Suprapubic skin (tissue), 4 donors: ENCODE measurements around the gene DDC. TPM values are rescaled to one million over a fixed set of nuclear protein-coding genes. Genes with fewer than 3 reads are reported as not detected.
"Not testable (repeated sequence)": the region's sequence is repeated elsewhere in the genome, so short reads cannot be mapped to it uniquely, and the experiment has no call there.

Experiments
- DNase-seq, 2 donors: peaks; one replicate each; pipeline ENCODE4 v3.0.0-alpha.2; 2019; ENCODE audit warnings: low spot score in 2 of 2
- H3K27ac ChIP-seq: fragments of 200-600 bp; sonication (generic); one replicate; pipeline ENCODE4 v1.5.1; 2019
- H3K27me3 ChIP-seq: fragments of 200-600 bp; sonication (generic); one replicate; pipeline ENCODE4 v1.5.1; 2019
- H3K36me3 ChIP-seq: fragments of 200-600 bp; sonication (generic); one replicate; pipeline ENCODE4 v1.5.1; 2019
- H3K4me1 ChIP-seq: fragments of 200-600 bp; sonication (generic); one replicate; pipeline ENCODE4 v1.5.1; 2019
- H3K4me3 ChIP-seq: fragments of 200-600 bp; sonication (generic); one replicate; pipeline ENCODE4 v1.5.1; 2019; ENCODE audit warnings: mild to moderate bottlenecking
- H3K9me3 ChIP-seq: fragments of 200-600 bp; sonication (generic); one replicate; pipeline ENCODE4 v1.5.1; 2019
- EP300 ChIP-seq: sonication (generic); formaldehyde crosslinking; IDR thresholded peaks from one replicate; pipeline ENCODE4 v1.6.1; 2017; ENCODE audit warnings: antibody characterized with exemption
- POLR2A ChIP-seq, 2 donors: fragments of 450-650 bp; IDR thresholded peaks; one replicate each; pipeline ENCODE4 v1.6.1; 2017; ENCODE audit warnings: antibody characterized with exemption in 2 of 2, mild to moderate bottlenecking in 2 of 2, moderate library complexity in 2 of 2
- POLR2AphosphoS5 ChIP-seq, 3 donors: sonication (generic); formaldehyde crosslinking; IDR thresholded peaks; one replicate each; pipeline ENCODE4 v1.6.1; 2017; ENCODE audit warnings: antibody characterized with exemption in 3 of 3
- WGBS: methylation state at CpG from one replicate; pipeline ENCODE4 v1.1.5; 2018; 5-methylcytosine and 5-hydroxymethylcytosine counted together
- total RNA-seq, 4 donors: library from RNA; depleted of rRNA; stranded (reverse); fragments of >200 nt; gene quantifications; one replicate each; pipeline ENCODE4 v1.1.0, GENCODE V29; 2016
- TF ChIP-seq, protein P1 (sequence below), 2 donors: fragments of 200-600 bp in 1 of 2; fragments of 450-650 bp in 1 of 2; sonication (generic) in 1 of 2; IDR thresholded peaks; one replicate each; pipeline ENCODE4 v1.5.1; 2016 to 2019; ENCODE audit warnings: antibody characterized with exemption in 2 of 2, mild to moderate bottlenecking in 1 of 2, moderate library complexity in 1 of 2

Gene DDC
- total RNA-seq, 4 donors from 2014 or later, result 1.6 to 3.6 TPM; not detected in 2

DNA sequence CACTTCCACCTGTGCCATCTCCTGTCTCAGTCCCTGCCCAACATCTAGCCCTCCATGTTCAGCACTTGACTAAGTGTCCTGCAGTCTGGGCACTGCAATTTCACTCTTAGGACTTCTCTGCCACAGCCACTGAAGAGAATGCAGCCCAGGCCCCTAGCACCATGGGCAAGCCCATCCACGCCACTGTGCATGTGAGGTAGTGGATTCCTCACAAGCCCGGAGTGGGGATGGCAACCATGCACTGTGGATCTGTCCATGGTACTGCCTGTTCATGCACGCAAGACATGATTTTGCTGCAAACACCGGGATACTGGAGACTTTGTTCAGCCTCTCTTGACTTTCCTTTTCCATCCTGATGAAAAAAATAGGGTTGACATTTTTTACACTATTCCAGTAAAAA is 12.3 kb downstream of the DDC start:
- TF ChIP-seq EP300 (no peak), POLR2A (IDR thresholded peaks at IDR 0.05) (no peak), POLR2AphosphoS5 (IDR thresholded peaks at IDR 0.05) (no peak)
- TF ChIP-seq, protein P1, sequence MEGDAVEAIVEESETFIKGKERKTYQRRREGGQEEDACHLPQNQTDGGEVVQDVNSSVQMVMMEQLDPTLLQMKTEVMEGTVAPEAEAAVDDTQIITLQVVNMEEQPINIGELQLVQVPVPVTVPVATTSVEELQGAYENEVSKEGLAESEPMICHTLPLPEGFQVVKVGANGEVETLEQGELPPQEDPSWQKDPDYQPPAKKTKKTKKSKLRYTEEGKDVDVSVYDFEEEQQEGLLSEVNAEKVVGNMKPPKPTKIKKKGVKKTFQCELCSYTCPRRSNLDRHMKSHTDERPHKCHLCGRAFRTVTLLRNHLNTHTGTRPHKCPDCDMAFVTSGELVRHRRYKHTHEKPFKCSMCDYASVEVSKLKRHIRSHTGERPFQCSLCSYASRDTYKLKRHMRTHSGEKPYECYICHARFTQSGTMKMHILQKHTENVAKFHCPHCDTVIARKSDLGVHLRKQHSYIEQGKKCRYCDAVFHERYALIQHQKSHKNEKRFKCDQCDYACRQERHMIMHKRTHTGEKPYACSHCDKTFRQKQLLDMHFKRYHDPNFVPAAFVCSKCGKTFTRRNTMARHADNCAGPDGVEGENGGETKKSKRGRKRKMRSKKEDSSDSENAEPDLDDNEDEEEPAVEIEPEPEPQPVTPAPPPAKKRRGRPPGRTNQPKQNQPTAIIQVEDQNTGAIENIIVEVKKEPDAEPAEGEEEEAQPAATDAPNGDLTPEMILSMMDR (IDR thresholded peaks at IDR 0.05), result no peak

DNA sequence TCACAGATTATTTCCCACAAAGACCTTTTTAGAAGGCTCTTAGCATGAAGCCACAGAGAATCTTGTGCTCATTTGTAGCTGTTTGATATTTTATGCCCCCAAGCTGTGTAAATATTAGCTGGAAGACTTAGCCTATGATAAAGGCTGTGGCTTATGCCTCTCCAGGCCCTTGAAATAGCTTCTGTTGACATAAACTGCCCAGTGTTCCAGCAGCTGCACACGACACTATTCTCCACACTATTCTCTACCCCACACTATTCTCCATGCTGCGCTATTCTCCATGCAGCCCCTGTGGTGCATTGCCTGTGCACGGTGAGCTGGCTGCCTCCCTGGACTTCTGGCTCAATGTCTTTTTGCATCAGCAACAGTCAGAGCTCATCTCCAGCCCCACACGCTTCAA is 13.1 kb downstream of the DDC start:
- Histone ChIP-seq H3K27me3 (no peaks in the 10 kb centered on the region), H3K4me1 (peaks cover 3% of the 10 kb centered on the region), H3K27ac (no peak overlapping the region), H3K9me3 (no peaks in the 10 kb centered on the region), H3K36me3 (no peaks in the 10 kb centered on the region), H3K4me3 (no peak overlapping the region)
- no peak for DNase-seq
- WGBS, result 70% methylated on average over 4 of the region's 4 CpGs
- TF ChIP-seq EP300 (no peak), POLR2A (IDR thresholded peaks at IDR 0.05) (no peak), POLR2AphosphoS5 (IDR thresholded peaks at IDR 0.05) (no peak)
- TF ChIP-seq, protein P1 (IDR thresholded peaks at IDR 0.05), result no peak

More for the DNA sequence above, 12.3 kb downstream of the DDC start:
- Histone ChIP-seq H3K27me3 (no peaks in the 10 kb centered on the region), H3K27ac (no peak overlapping the region), H3K4me3 (no peak overlapping the region), H3K9me3 (no peaks in the 10 kb centered on the region), H3K36me3 (no peaks in the 10 kb centered on the region), H3K4me1 (peaks cover 3% of the 10 kb centered on the region)
- no peak for DNase-seq
- WGBS, result 18% methylated on average over 4 of the region's 4 CpGs

DNA sequence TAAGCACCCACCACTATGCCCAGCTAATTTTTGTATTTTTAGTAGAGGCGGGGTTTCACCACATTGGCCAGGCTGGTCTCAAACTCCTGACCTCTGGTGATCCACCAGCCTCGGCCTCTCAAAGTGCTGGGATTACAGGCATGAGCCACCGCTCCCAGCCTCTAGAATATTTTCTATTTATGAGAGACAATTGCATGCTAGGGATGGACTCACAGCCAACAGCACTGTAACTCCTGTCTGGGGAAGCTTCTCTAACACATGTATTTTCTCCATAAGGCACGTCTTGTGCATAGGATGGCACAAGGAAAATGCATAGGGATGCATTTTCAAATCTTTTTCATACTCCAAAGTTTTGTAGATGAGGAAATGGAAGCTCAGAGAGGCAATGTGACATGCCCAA is 19.6 kb downstream of the DDC start:
- H3K4me1 ChIP-seq, H3K36me3 ChIP-seq, H3K27me3 ChIP-seq, DNase-seq, H3K9me3 ChIP-seq, H3K27ac ChIP-seq, H3K4me3 ChIP-seq: not testable (repeated sequence)
- 88% methylated on average over 4 of the region's 4 CpGs for WGBS

DNA sequence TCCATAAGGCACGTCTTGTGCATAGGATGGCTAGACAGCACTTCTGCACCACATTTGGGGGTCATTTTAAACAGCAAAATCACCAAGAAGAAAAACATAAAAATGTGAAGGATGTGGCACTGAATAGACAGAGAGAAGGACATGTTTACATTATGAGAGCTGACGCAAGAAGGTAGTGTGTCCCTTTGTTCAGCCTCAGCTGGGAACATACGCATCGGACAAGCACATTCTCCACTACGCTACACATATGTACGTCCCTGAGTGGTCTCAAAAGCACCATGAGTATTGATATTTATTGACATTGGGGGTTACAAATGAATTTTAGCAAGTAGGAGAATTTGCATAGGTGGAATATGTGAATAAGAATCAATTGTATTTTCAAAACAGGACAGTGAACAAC is 20.2 kb downstream of the DDC start:
- Histone ChIP-seq H3K4me1 (no peaks in the 10 kb centered on the region), H3K9me3 (no peaks in the 10 kb centered on the region), H3K27me3 (no peaks in the 10 kb centered on the region), H3K4me3 (no peak overlapping the region), H3K36me3 (no peaks in the 10 kb centered on the region), H3K27ac (no peak overlapping the region)
- TF ChIP-seq POLR2A (IDR thresholded peaks at IDR 0.05) (no peak), POLR2AphosphoS5 (IDR thresholded peaks at IDR 0.05) (no peak), EP300 (no peak)
- TF ChIP-seq, protein P1 (IDR thresholded peaks at IDR 0.05), result no peak
- no peak for DNase-seq
- WGBS, result 74% methylated on average over 6 of the region's 6 CpGs

DNA sequence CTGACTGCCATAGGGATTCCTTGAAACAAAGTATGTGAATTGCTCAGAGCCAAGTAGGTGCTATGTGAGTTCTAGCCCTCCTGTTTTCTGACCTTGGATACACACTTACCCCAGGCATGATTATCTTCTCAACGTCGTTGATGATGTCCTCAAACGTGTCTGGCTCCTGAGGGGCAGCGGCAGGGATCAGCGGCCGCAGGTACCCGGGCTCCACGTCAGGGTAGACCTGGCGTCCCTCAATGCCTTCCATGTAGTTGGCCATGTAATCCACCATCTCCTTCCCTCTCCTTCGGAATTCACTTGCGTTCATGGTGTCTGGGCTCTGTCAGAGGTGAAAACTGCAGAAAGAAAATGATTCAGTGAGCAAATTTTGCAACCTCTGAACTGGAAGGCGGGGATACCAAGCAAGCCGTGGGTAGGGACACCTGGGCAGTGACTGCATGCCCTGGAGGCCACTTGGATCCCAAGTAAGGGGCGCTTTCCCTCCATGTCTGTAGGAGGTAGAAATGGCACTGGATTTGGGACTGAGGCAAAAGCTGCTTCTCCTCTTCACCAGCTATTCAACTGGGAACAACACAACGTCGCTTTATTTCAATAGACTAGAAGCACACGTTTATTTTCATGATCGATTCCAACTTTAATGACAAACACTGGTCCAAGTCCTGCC is 21.3 kb downstream of the DDC start:
- no peaks in the 10 kb centered on the region for H3K4me1 ChIP-seq
- no peak for DNase-seq
- TF ChIP-seq, protein P1 (IDR thresholded peaks at IDR 0.05), result no peak
- TF ChIP-seq EP300, result no peak
- no peak for TF ChIP-seq POLR2A (IDR thresholded peaks at IDR 0.05)
- no peak for TF ChIP-seq POLR2AphosphoS5 (IDR thresholded peaks at IDR 0.05)
- no peak overlapping the region for H3K27ac ChIP-seq
- no peaks in the 10 kb centered on the region for H3K36me3 ChIP-seq
- H3K4me3 ChIP-seq, result no peak overlapping the region
- WGBS, result 89% methylated on average over 18 of the region's 18 CpGs
- H3K9me3 ChIP-seq, result no peaks in the 10 kb centered on the region
- no peaks in the 10 kb centered on the region for H3K27me3 ChIP-seq

DNA sequence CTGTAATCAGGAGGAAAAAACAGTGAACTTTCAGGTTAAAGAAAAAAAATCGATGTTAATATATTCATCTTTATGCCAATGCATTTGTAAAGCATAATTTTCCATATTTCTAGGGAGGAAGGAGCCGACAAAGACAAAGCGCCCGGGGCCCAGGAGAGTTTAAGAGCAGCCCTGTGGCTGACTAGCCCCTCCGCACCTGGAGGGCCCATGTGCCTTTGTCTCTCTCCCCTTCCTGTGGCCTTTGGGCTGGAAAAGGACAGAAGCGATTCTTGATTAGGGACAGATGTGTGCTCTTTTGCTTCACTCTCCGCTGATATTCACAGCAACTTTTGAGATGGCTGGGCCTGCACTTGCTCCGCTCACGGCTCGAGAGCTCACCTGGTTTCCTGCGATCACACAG is 23.1 kb downstream of the DDC start:
- no peaks in the 10 kb centered on the region for H3K27me3 ChIP-seq
- TF ChIP-seq EP300 (no peak), POLR2A (IDR thresholded peaks at IDR 0.05) (no peak), POLR2AphosphoS5 (IDR thresholded peaks at IDR 0.05) (no peak)
- TF ChIP-seq, protein P1 (IDR thresholded peaks at IDR 0.05), result no peak
- no peak overlapping the region for H3K27ac ChIP-seq
- H3K9me3 ChIP-seq, result no peaks in the 10 kb centered on the region
- WGBS, result 68% methylated on average over 11 of the region's 11 CpGs
- H3K4me3 ChIP-seq, result no peak overlapping the region
- no peak for DNase-seq
- no peaks in the 10 kb centered on the region for H3K4me1 ChIP-seq
- no peaks in the 10 kb centered on the region for H3K36me3 ChIP-seq
